Left kidney (tissue), 2 donors: ENCODE data around the gene APOBEC3F. TPM values are rescaled to one million over a fixed set of nuclear protein-coding genes. Genes with fewer than 3 reads are reported as not detected.

Source experiments
- DNase-seq: peaks from one replicate; pipeline ENCODE4 v3.0.0-alpha.2; 2013
- polyA plus RNA-seq: library from polyadenylated mRNA; unstranded; fragments of 120-200 nt; gene quantifications from one replicate; pipeline ENCODE4 v1.2.1, GENCODE V29; 2013; ENCODE audit not compliant: insufficient read length

The APOBEC3F gene
- polyA plus RNA-seq, 1 donor, result 8.5 TPM

- no peak for DNase-seq
Observed at GRCh38 chr22:39091126-39092081, 50.7 kb downstream of the APOBEC3F start.

- no peak for DNase-seq
Observed at GRCh38 chr22:39092111-39092862, 51.6 kb downstream of the APOBEC3F start.

- no peak for DNase-seq
Observed at GRCh38 chr22:39094717-39095389, 54.2 kb downstream of the APOBEC3F start.

- no peak for DNase-seq
Observed at GRCh38 chr22:39095971-39096370, 55.3 kb downstream of the APOBEC3F start.

- no peak for DNase-seq
Observed at GRCh38 chr22:39097098-39098020, 56.7 kb downstream of the APOBEC3F start, which contains the start of gene APOBEC3H. TSS of gene APOBEC3H (plus strand) at chr22:39097244. CDS start at chr22:39100279, 3,035 bp downstream.

- DNase-seq, result no peak
Observed at GRCh38 chr22:39098026-39098425, 57.4 kb downstream of the APOBEC3F start.

- no peak for DNase-seq
Observed at GRCh38 chr22:39098576-39098975, 57.9 kb downstream of the APOBEC3F start.

GRCh38 chr22:39101226-39101625, 60.6 kb downstream of the APOBEC3F start:
- DNase-seq, result no peak

- DNase-seq, result no peak
Observed at GRCh38 chr22:39103431-39103830, 62.8 kb downstream of the APOBEC3F start.

Other genes with a start within 250 kb of the APOBEC3F start
- gene DNAL4, start 246.7 kb upstream of the APOBEC3F start, polyA plus RNA-seq, result 30.2 TPM
- gene NPTXR, start 196.8 kb upstream of the APOBEC3F start, polyA plus RNA-seq, result 4.2 TPM
- gene CBX6, start 168.6 kb upstream of the APOBEC3F start, polyA plus RNA-seq, result 35.9 TPM
- 0.13 TPM for gene APOBEC3A, start 83.3 kb upstream of the APOBEC3F start, polyA plus RNA-seq
- gene APOBEC3B, start 58.5 kb upstream of the APOBEC3F start, polyA plus RNA-seq, result 4.4 TPM
- gene APOBEC3C, start 26.6 kb upstream of the APOBEC3F start, polyA plus RNA-seq, result 8.9 TPM
- 1.3 TPM for gene APOBEC3D, start 19.7 kb upstream of the APOBEC3F start, polyA plus RNA-seq
- 5.2 TPM for gene APOBEC3G, start 36.4 kb downstream of the APOBEC3F start, polyA plus RNA-seq
- gene APOBEC3H, start 56.4 kb downstream of the APOBEC3F start, polyA plus RNA-seq, result 0.23 TPM
- 9.1 TPM for gene CBX7, start 111.8 kb downstream of the APOBEC3F start, polyA plus RNA-seq
- 10.5 TPM for gene PDGFB, start 204.1 kb downstream of the APOBEC3F start, polyA plus RNA-seq